GM19324 (cell line): ENCODE measurements around the gene RNGTT.
"Not testable (repeated sequence)": the region's sequence is repeated elsewhere in the genome, so short reads cannot be mapped to it uniquely, and the experiment has no call there.

Source experiments
- ATAC-seq: cut with Tn5 transposase; IDR thresholded peaks from one replicate; pipeline ENCODE4 v1.9.1; 2021; ENCODE audit warnings: mild to moderate bottlenecking, moderate library complexity; ENCODE audit not compliant: unreplicated experiment, low FRiP score

Gene RNGTT

DNA sequence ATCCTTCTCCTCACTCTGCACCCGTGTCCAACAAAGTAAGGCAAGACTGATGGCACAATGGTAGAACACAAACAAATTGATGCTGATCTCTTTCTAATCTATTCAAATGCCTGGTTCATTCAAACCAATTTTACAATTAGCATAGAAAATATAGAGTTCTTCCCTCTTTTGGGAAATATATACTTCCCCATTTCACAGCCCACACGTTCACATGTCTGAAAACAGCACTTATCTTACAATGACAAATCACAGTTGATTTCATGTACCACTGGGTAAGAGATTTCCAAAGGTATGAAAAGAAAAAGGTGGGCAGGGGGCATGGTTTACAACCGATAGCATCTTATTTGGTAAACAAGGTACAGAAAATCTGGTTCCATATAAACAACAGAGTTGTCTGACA lies 137.6 kb downstream of the RNGTT start:
- no peak for ATAC-seq

DNA sequence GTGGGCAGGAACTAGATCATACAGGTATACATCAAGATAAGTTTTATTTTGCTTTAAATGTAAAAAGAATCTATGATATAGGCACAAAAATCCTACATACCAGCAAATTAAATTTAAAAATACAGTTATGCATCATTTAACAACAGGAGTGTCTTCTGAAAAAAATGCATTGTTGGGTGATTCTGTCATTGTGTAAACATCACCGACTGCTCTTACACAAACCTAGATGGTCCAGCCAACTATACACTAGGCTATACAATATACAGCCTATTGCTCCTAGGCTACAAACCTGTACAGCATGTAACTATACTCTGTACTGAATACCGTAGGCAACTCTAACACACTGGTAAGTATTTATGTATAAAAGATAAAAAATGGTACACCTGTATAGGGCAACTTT lies 139.4 kb downstream of the RNGTT start:
- ATAC-seq = no peak

DNA sequence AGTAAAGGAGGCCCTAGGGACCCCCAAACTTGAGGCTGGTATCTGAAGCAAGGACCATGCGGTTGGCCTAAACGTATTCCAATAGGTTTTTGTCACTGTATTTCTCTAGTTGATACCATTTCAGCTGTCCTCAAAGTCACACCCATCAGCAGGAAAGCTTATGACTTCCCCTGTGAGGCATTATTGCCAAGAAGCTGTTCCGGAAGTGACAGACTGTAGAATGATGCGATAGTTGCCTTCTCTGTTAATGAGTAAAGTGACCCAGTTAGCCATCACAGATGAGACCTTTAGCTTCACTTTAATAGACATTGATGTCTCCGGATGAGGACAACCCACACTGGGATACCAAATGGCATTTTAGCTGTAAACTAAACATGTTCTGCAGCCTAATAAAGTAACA lies 147.9 kb downstream of the RNGTT start:
- no peak for ATAC-seq

DNA sequence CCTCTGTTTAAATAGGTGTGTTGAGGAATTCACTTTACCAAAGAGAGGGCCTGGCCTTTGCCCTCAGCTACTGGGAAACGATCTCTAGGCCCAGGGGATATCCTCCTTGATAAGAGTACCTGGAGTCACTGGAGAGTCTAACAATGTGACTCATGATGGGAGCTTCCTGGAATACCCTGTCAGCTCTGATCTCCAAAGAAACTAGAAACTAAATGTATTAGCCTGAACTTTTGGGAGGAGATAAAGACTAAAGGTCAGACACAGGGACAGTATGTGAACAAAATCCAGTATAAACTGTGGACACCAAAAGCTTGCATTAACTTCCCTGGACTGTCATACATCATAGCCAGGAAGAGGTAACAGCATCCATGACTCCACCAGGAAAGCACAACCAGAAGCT lies 148.5 kb downstream of the RNGTT start:
- ATAC-seq = no peak

DNA sequence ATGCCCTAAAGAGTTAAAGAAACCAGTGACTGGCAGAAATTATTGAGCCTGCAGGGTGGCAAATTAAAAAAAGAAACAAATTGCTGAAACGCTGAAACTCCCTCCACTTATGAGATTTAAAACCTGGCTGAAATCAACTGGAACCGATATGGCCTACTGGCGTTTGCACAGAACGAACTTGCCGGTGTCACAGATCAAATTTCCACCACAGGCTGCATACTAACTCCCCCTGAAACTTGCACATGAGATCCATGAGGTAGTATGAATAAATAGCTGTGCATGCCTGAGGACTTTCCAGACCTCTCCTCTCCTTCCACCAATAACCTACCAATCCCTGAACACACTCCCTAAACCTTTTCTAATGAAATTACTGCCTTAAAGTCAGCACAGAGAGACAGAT lies 150.4 kb downstream of the RNGTT start:
- no peak for ATAC-seq

DNA sequence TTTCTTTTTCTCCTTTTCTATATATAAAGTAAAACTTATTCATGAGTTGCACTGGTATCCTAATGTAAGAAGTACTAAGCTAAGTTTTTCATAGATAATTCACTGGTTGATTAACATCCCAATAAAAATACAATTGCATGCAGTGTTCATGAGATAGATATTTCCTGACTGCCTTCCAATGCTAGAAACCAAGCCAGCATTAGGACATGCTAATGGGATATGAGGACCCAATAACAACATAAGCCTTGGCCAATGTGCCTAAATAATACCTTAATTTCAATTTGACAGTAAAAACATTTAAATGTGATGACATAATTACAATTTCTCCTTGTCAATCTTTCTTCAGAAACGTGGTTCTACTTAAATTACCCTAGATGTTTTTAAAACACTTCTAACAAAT lies 152.7 kb downstream of the RNGTT start:
- no peak for ATAC-seq

DNA sequence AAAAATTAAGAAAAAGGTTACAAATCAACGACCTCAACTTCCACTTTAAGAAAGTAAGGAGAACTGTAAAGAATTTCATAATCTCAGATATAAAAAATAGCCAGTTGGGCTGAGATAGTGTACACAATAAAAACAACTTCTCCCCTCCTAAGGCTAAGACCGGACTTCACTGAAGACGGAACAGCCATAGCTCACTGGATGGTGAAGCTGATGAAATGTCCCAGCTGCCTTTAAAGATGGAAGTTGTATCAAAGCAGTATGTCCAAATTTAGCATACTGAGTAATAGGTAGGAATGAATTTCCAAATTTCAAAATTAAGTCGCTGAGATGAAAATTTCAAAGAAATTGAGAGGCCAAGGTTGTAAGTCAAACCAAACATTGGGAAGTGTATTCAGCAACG lies 153.3 kb downstream of the RNGTT start:
- ATAC-seq = no peak

DNA sequence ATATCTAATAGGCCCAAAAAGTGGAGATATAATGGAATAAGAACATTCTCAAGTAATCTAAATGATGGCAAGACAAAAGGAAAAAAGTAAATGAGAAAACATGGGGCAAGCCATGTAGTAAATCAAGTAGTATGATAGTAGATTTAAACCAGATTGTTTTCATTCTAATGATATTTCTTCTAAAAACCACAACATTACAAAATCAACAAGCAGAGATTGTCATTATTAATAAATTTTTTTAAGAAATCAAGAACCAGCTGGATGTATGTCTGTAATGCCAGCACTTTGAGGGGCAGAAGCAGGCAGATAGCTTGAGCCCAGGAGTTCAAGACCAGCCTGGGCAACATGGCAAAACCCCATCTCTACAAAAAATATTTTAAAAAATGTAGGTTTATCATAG lies 155.0 kb downstream of the RNGTT start:
- no peak for ATAC-seq

DNA sequence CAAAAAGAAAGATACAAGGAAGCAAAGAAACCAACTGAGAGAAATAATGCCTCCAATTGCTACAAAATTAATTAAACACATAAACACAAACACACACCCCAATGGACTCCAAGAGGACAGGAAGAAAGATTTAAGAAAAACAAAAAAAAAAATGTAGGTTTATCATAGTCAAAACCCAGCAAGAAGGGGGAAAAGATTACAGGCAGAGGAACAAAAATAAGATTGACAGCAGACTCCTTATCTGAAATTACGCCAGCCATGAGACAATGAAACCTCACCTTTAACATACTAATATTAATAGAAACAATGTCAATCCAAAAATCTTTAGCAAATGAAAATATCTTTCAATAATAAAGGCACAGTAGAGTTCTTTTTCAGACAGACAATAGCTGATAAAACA lies 155.8 kb downstream of the RNGTT start:
- no peak for ATAC-seq

DNA sequence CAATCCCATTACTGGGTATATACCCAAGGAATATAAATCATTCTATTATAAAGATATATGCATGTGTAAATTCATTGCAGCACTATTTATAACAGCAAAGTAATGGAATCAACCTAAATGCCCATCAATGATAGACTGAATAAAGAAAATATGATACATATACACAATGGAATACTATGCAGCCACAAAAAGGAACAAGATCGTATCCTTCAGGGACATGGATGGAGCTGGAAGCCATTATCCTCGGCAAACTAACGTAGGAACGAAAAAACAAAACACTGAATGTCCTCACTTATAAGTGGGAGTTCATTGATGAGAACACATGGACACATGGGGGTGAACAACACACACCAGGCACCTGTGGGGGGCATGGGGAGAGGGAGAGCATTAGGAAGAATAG lies 156.7 kb downstream of the RNGTT start:
- no peak for ATAC-seq

DNA sequence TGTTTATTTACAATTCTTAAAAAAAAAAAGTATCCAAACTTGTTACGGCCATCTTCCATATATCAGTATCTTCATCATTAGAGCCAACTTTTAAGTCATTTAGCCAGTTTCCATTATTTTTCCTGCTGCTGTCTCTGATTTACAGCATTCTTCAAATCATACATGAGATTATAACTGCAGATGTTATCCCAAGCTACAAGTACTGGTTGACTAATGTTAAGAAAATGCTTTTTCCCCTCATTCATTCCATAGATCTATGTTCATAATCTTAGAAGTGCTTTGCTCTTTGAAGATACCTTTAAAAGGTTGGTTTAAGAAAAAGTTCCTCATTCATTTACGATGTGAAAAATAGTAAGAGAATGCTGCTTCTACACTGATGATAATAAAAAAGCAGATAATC lies 158.7 kb downstream of the RNGTT start:
- ATAC-seq = no peak

DNA sequence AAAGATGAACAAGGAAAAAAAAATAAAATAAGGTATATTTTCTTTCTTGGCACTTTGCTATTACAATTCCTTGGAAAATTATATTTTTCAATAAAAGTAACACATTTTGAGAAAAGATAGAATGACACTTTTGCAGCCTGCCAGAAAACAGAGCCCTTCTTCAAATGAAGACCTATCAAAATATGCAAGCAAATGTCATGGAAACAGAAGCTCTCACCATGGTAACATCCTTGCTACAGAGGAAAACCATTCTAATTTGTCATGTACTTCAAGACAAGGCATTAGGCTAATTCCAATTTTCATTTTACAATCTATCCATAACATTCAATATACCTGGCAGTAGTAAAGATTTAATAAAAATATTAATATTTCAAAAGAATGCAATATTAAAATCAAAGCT lies 177.9 kb downstream of the RNGTT start:
- ATAC-seq = no peak

DNA sequence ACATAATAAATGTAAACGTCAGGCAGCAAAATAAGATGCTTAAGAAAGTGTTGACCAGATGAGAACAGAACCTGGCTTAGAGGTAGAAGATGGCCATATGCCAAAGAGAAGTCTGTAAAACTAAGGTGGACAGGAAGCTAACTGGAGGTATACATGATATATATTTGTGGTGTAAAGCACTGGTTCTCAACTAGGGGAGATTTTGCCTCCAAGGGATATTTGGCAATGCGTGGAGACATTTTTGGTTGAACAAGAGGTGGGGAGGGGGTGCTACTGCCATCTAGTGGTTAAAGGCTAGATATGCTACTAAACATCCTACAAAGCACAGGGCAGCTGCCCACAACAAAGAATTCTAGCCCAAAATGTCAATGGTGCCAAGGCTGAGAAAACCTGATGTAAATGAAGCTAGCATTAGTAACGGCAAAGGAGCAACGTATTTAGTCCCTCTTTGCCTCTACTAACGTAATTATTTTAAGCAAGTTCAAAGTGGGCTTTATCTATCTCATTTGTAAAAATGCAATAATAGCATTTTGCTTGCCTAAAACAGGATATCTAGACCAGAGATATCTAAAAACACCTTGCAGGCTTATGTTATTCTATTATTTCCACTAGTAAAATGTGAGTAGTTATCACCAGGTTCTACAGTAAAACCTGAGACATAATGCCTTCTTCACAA lies 182.6 kb downstream of the RNGTT start:
- ATAC-seq = peak; percentile 73

DNA sequence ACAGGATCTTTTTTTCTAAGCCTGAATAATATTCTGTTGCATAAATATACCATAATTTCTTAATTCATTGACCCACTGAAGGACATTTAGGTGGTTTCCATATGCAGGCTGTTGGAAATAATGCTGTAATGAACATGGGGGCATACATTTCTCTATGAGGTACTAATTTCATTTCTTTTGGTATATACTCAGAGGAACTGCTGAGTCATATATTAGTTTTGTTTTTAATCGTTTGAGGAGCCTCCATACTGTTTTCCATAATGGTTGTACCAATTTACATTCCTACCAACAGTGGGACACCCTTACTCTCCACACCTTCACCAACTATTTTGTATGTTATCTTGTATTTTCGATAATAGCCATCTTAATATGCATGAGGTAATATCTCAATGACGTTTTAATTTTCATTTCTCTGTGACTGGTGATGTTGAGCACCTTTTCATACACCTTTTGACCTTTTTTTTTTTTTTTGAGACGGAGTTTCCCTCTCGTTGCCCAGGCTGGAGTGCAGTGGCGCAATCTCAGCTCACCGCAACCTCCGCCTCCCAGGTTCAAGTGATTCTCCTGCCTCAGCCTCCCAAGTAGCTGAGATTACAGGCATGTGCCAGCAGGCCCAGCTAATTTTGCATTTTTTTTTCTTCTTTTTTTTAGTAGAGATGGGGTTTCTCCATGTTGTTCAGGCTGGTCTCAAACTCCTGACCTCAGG lies 187.4 kb downstream of the RNGTT start:
- no peak for ATAC-seq

DNA sequence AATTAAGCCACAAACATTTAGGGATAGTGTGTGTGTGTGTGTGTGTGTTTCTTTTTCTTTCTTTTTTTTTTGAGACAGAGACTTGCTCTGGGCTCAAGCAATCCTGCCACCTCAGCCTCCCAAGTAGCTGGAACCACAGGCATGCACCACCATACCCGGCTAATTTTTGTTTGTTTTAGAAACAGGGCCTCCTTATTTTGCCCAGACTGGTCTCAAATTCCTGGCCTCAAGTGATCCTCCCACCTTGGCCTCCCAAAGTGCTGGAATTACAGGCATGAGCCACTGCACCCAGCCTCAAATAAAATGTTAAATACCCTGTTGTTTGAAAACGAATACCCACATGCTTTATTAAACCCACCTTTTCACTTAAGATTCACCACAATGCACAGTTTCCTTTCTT lies 195.3 kb downstream of the RNGTT start:
- ATAC-seq = not testable (repeated sequence)

DNA sequence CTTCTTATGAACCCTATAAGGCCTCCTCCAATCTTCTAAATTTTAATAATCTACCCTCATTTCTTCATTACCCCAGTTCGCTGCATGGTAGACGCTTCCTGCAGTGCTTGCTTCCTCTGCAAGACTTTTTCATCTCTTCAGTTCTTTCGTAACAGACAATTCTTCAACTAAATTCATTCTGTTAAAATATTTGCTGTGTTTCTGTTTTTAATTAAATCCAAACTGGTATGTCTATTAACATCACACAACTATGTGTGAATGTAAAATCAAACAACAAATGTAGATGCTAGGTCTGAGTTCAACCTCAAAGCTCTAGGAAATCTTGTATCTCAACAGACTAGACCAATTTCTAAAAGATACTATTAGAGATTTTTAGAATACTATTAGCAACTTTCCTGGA lies 199.3 kb downstream of the RNGTT start:
- no peak for ATAC-seq

DNA sequence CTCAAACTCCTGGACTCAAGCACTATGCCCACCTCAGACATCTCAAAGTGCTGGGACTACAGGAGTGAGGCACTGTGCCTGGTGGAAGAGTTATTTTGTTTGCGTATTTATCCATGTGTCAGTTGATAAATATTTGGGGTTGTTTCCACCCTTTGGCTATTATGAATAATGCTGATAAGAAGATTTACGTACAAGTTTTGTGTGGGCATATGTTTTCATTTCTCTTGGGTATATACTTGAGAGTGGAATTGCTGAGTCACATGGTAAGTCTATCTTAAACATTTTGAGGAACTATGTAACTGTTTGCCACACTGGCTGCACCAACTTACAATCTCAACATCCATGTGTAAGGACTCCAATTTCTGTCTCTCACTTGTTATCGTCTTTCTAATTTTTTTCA lies 200.3 kb downstream of the RNGTT start:
- no peak for ATAC-seq

DNA sequence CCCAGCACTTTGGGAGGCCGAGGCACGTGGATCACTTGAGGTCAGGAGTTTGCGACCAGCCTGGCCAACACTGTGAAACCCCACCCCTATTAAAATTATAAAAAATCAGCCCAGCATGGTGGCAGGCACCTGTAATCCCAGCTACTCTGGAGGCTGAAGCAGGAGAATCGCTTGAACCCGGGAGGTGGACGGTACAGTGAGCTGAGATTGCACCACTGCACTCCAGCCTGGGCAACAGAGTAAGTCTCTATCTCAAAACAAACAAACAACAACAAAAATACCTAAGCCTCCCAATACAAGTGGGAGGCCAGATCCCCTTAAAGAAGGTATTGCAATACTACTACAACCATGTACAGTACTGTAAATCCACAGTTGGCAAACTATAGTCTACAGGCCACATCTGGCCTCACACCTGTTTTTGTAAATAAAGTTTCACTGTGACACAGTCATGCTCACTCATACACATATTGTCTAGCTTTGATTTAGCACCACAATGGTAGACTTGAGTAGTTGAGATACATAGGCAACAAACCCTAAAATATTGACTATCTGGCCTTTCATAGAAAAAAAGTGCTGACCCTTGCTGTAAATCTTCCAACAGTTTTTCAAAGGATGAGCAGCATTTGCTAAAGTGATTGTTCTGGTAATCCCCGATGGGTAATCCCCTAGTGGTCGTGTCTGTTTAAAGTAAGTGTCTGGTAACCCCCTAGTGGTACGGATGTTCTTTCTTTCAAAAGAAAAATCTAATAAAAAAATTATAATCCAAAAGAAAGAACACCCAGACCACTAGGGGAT lies 202.0 kb downstream of the RNGTT start:
- peak; percentile 50 for ATAC-seq

DNA sequence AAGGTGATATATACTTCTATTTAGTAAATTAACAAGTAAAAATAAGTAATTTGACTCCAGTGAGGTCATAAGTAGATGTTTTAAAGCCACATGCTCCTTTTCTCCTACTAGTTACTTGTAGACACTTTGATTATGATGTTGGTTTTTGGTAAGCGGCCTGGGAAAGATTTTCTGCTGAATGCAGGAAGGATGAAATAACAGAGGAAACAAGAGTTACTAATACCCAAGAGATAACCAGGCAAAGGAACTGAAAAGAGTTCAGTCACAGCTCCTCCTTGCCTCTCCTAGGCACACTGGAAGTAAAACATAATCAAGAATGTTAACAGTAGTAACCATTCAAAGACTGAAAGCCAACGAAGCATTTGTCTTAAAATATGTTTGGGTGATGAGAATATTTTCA lies 203.3 kb downstream of the RNGTT start:
- ATAC-seq = no peak

DNA sequence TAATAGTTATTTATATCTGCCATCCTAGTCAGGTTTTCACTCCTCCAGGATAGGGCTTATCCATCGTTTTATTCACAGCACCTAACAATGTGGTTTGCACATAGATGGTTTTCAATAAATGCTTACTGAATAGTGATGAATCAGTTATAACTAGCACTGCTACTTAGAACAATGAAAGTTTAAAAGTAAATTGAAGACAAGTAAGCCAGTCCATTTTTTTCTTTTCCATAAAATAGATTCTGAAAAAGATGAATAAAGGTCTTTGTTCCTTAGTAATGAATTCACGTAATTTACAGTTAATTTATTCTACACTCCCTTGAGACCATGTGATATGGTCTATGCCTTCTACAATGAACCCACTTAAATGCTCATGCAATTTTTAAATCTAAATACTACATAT lies 212.5 kb downstream of the RNGTT start:
- no peak for ATAC-seq

DNA sequence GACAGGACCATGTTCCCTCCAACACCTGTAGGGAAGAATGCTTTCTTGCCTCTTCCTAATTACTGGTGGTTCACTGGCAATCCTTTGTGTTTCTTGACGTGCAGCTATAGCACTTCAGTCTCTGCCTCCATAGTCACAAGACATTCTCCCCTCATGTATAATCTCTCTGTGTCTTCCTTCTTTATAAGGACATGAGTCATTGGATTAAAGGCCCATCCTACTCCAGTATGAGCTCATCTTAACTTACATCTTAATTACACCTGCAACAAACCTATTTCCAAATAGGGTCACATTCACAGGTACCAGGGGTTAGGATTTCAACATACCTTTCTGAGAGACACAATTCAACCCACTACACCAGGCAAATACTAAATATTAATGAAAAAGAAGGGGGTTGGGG lies 213.6 kb downstream of the RNGTT start:
- ATAC-seq = no peak

DNA sequence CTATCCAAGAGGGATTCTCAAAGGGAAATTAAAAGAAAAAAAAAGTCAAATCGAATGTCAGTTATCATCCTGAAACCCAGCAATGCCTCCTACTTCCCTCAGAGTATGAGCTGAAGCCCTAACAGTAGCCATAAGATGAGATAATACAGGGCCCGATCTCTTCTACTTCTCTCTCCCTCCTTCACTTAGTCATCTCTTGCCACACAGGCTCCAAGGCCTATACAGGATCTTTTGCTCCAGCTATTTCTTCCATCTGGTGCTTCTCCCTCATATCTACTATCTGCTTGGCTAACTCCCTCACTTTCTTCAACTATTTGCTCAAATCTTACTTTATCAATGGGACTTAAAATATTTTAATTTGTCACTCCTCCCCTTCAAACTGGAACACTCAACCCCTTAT lies 215.3 kb downstream of the RNGTT start:
- ATAC-seq = no peak
